Right lobe of liver (tissue), 4 donors: ENCODE measurements around the gene TMEM38B.
"Not testable (repeated sequence)": the region's sequence is repeated elsewhere in the genome, so short reads cannot be mapped to it uniquely, and the experiment has no call there.

Experiments used
- CTCF ChIP-seq, 4 donors: fragments of 200-600 bp in 3 of 4; fragments of 450-650 bp in 1 of 4; IDR thresholded peaks; one replicate each; pipeline versions ENCODE4 v1.5.1 to v1.8.0; 2016 to 2022; ENCODE audit warnings: antibody characterized with exemption in 4 of 4, mild to moderate bottlenecking in 2 of 4
- POLR2A ChIP-seq: fragments of 450-650 bp; IDR thresholded peaks from one replicate; pipeline ENCODE4 v1.6.1; 2017; ENCODE audit warnings: antibody characterized with exemption, mild to moderate bottlenecking
- donor health status: DM: no; HTN: no; CAD: no.
- donor health status: DM: no; HTN: no; CAD: no.
- donor health status: DM: no; HTN: yes; CAD: no.

- not testable (repeated sequence) for TF ChIP-seq CTCF (IDR thresholded peaks at IDR 0.05); POLR2A
Observed at GRCh38 chr9:105703638-105704037, 9.3 kb downstream of the TMEM38B start.
